ENCODE measurements around the gene RBM38.

RBM38 gene

DNA sequence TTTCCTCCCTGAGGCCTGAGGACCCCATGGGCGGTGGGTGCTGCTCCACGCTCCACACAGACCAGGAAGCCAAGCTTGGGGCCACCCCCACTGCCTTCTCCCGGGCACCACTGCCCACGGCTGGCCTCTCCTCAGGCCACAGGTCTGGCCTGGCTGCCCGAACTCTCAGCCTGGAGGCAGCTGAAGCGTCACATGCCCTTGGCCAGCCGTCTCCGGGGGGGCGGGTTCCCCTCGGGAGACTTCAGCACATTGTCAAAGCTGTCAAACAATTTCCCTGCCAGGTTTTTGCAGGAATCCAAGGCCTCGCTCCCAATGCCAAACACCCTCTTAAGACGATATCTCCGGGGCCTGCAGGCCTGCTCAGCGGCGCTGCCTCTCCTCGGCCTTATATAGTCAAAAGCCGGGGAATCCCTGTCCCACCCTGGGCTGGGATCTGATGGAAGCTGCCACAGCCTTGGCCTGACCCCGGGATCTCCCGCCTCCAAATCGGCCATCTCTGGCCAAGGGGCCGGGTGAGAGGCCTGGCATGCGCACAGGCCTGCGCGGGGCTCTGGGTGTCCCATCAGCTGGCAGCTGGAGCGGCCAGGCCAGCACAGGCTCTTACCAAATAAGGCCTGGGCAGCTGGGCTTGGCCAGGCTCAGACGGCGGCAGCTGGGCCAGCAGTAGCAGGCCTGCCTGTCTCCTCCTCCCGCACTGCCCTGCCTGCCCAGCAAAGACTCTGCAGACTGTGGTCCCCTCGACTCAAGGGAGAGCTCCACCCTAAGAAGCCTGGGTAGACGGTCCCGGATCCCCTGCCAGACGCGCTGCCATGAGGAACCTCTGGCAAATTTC is 49.7 kb downstream of the RBM38 start:
- WGBS: 79% methylated on average over 33 of the region's 33 CpGs
- Histone ChIP-seq H3K4ac (ENCODE audit: low read depth in 1 of 2, low read length in 2 of 2) (no peak overlapping the region), H2BK15ac (ENCODE audit: low read depth, poor library complexity, severe bottlenecking) (peak overlapping the region; percentile 20), H3K23ac (ENCODE audit: low read length in 2 of 2) (no peak overlapping the region), H3K9me3 (ENCODE audit: control insufficient read depth, low read length) (peaks cover 7% of the 10 kb centered on the region), H4K91ac (ENCODE audit: low read length) (no peak overlapping the region), H3K4me1 (ENCODE audit: control insufficient read depth, insufficient read depth, low read depth, low read length) (peaks cover 9% of the 10 kb centered on the region), H3K27me3 (ENCODE audit: control insufficient read depth in 1 of 2, insufficient read depth in 1 of 2, low read length in 2 of 2) (peaks cover 9 to 18% of the 10 kb centered on the region in 2 experiments), H2BK5ac (ENCODE audit: low read depth, low read length, poor library complexity, severe bottlenecking) (no peak overlapping the region), H3K14ac (ENCODE audit: low read length in 2 of 2) (no peak overlapping the region), H3K36me3 (ENCODE audit: control insufficient read depth in 1 of 2, insufficient read depth in 2 of 2, low read depth in 1 of 2, low read length in 2 of 2) (no peaks in the 10 kb centered on the region), H3K18ac (ENCODE audit: low read depth in 1 of 2, low read length in 2 of 2) (no peak overlapping the region), H2AK5ac (ENCODE audit: low read length, severe bottlenecking) (no peak overlapping the region), H3K4me3 (ENCODE audit: insufficient read depth in 1 of 2, low read depth in 1 of 2, low read length in 2 of 2) (no peak overlapping the region), H2BK120ac (ENCODE audit: low read depth, low read length) (no peak overlapping the region), H2AFZ (ENCODE audit: low read depth, low read length) (no peak overlapping the region), H3K4me2 (ENCODE audit: low read length, poor library complexity, severe bottlenecking) (no peak overlapping the region), H3K9ac (ENCODE audit: low read length) (peak overlapping the region; percentile 77), H3K79me1 (replicated peaks; ENCODE audit: low read length, poor library complexity, severe bottlenecking) (no peaks in the 10 kb centered on the region), H3K27ac (ENCODE audit: low read length, poor library complexity, severe bottlenecking) (no peak overlapping the region), H2BK12ac (ENCODE audit: low read length in 2 of 2) (no peak overlapping the region), H4K8ac (ENCODE audit: low read length) (no peak overlapping the region)
- no peak for DNase-seq

GRCh38 chr20:57441510-57442154 is 50.4 kb downstream of the RBM38 start:
- Histone ChIP-seq H3K79me1 (replicated peaks; ENCODE audit: low read length, poor library complexity, severe bottlenecking) (no peaks in the 10 kb centered on the region), H3K27me3 (ENCODE audit: control insufficient read depth in 1 of 2, insufficient read depth in 1 of 2, low read length in 2 of 2) (peaks cover 10 to 24% of the 10 kb centered on the region in 2 experiments), H3K9me3 (ENCODE audit: control insufficient read depth, low read length) (peaks cover 11% of the 10 kb centered on the region), H3K9ac (ENCODE audit: low read length) (peak overlapping the region; percentile 77), H3K4me2 (ENCODE audit: low read length, poor library complexity, severe bottlenecking) (no peak overlapping the region), H3K36me3 (ENCODE audit: control insufficient read depth in 1 of 2, insufficient read depth in 2 of 2, low read depth in 1 of 2, low read length in 2 of 2) (no peaks in the 10 kb centered on the region), H4K8ac (ENCODE audit: low read length) (no peak overlapping the region), H3K4me1 (ENCODE audit: control insufficient read depth, insufficient read depth, low read depth, low read length) (peaks cover 9% of the 10 kb centered on the region), H2BK5ac (ENCODE audit: low read depth, low read length, poor library complexity, severe bottlenecking) (no peak overlapping the region), H3K4me3 (ENCODE audit: insufficient read depth in 1 of 2, low read depth in 1 of 2, low read length in 2 of 2) (no peak overlapping the region), H3K23ac (ENCODE audit: low read length in 2 of 2) (no peak overlapping the region), H3K18ac (ENCODE audit: low read depth in 1 of 2, low read length in 2 of 2) (no peak overlapping the region), H3K27ac (ENCODE audit: low read length, poor library complexity, severe bottlenecking) (no peak overlapping the region), H2AK5ac (ENCODE audit: low read length, severe bottlenecking) (no peak overlapping the region), H3K14ac (ENCODE audit: low read length in 2 of 2) (no peak overlapping the region), H2BK15ac (ENCODE audit: low read depth, poor library complexity, severe bottlenecking) (peak overlapping the region; percentile 20), H2BK12ac (ENCODE audit: low read length in 2 of 2) (no peak overlapping the region), H3K4ac (ENCODE audit: low read depth in 1 of 2, low read length in 2 of 2) (no peak overlapping the region), H2BK120ac (ENCODE audit: low read depth, low read length) (no peak overlapping the region), H4K91ac (ENCODE audit: low read length) (no peak overlapping the region), H2AFZ (ENCODE audit: low read depth, low read length) (no peak overlapping the region)
- WGBS: 88% methylated on average over 14 of the region's 16 CpGs
- DNase-seq: no peak

- no peak overlapping the region for H3K14ac ChIP-seq (ENCODE audit: low read length in 2 of 2)
- 83% methylated on average over 17 of the region's 17 CpGs for WGBS
- H3K4me1 ChIP-seq (ENCODE audit: control insufficient read depth, insufficient read depth, low read depth, low read length): peaks cover 9% of the 10 kb centered on the region
- no peak overlapping the region for H2AFZ ChIP-seq (ENCODE audit: low read depth, low read length)
- no peak overlapping the region for H3K4ac ChIP-seq (ENCODE audit: low read depth in 1 of 2, low read length in 2 of 2)
- H2BK120ac ChIP-seq (ENCODE audit: low read depth, low read length): no peak overlapping the region
- H3K36me3 ChIP-seq (ENCODE audit: control insufficient read depth in 1 of 2, insufficient read depth in 2 of 2, low read depth in 1 of 2, low read length in 2 of 2): no peaks in the 10 kb centered on the region
- no peak overlapping the region for H2BK15ac ChIP-seq (ENCODE audit: low read depth, poor library complexity, severe bottlenecking)
- no peak overlapping the region for H2BK5ac ChIP-seq (ENCODE audit: low read depth, low read length, poor library complexity, severe bottlenecking)
- no peak overlapping the region for H4K91ac ChIP-seq (ENCODE audit: low read length)
- no peak overlapping the region for H3K9ac ChIP-seq (ENCODE audit: low read length)
- no peak overlapping the region for H4K8ac ChIP-seq (ENCODE audit: low read length)
- H3K23ac ChIP-seq (ENCODE audit: low read length in 2 of 2): no peak overlapping the region
- no peak overlapping the region for H3K27ac ChIP-seq (ENCODE audit: low read length, poor library complexity, severe bottlenecking)
- peaks cover 7% of the 10 kb centered on the region for H3K9me3 ChIP-seq (ENCODE audit: control insufficient read depth, low read length)
- H2BK12ac ChIP-seq (ENCODE audit: low read length in 2 of 2): no peak overlapping the region
- no peaks in the 10 kb centered on the region for H3K79me1 ChIP-seq (replicated peaks; ENCODE audit: low read length, poor library complexity, severe bottlenecking)
- H2AK5ac ChIP-seq (ENCODE audit: low read length, severe bottlenecking): no peak overlapping the region
- H3K4me3 ChIP-seq (ENCODE audit: insufficient read depth in 1 of 2, low read depth in 1 of 2, low read length in 2 of 2): no peak overlapping the region
- H3K18ac ChIP-seq (ENCODE audit: low read depth in 1 of 2, low read length in 2 of 2): no peak overlapping the region
- H3K27me3 ChIP-seq (ENCODE audit: control insufficient read depth in 1 of 2, insufficient read depth in 1 of 2, low read length in 2 of 2): peaks cover 10 to 30% of the 10 kb centered on the region in 2 experiments
- no peak overlapping the region for H3K4me2 ChIP-seq (ENCODE audit: low read length, poor library complexity, severe bottlenecking)
- DNase-seq: no peak
These were observed 51.1 kb downstream of the RBM38 start for GRCh38 chr20:57442158-57442887.

- H3K27me3 ChIP-seq (ENCODE audit: control insufficient read depth in 1 of 2, insufficient read depth in 1 of 2, low read length in 2 of 2): peaks cover 10 to 34% of the 10 kb centered on the region in 2 experiments
- H2BK15ac ChIP-seq (ENCODE audit: low read depth, poor library complexity, severe bottlenecking): no peak overlapping the region
- H3K4me1 ChIP-seq (ENCODE audit: control insufficient read depth, insufficient read depth, low read depth, low read length): peaks cover 9% of the 10 kb centered on the region
- no peak overlapping the region for H3K4me3 ChIP-seq (ENCODE audit: insufficient read depth in 1 of 2, low read depth in 1 of 2, low read length in 2 of 2)
- H3K27ac ChIP-seq (ENCODE audit: low read length, poor library complexity, severe bottlenecking): no peak overlapping the region
- DNase-seq: no peak
- no peak overlapping the region for H2AK5ac ChIP-seq (ENCODE audit: low read length, severe bottlenecking)
- no peak overlapping the region for H3K9ac ChIP-seq (ENCODE audit: low read length)
- no peak overlapping the region for H2BK12ac ChIP-seq (ENCODE audit: low read length in 2 of 2)
- no peak overlapping the region for H4K91ac ChIP-seq (ENCODE audit: low read length)
- H3K18ac ChIP-seq (ENCODE audit: low read depth in 1 of 2, low read length in 2 of 2): no peak overlapping the region
- peaks cover 7% of the 10 kb centered on the region for H3K9me3 ChIP-seq (ENCODE audit: control insufficient read depth, low read length)
- no peak overlapping the region for H4K8ac ChIP-seq (ENCODE audit: low read length)
- no peak overlapping the region for H2BK5ac ChIP-seq (ENCODE audit: low read depth, low read length, poor library complexity, severe bottlenecking)
- H3K4me2 ChIP-seq (ENCODE audit: low read length, poor library complexity, severe bottlenecking): no peak overlapping the region
- no peaks in the 10 kb centered on the region for H3K79me1 ChIP-seq (replicated peaks; ENCODE audit: low read length, poor library complexity, severe bottlenecking)
- no peak overlapping the region for H3K4ac ChIP-seq (ENCODE audit: low read depth in 1 of 2, low read length in 2 of 2)
- H3K36me3 ChIP-seq (ENCODE audit: control insufficient read depth in 1 of 2, insufficient read depth in 2 of 2, low read depth in 1 of 2, low read length in 2 of 2): no peaks in the 10 kb centered on the region
- no peak overlapping the region for H2AFZ ChIP-seq (ENCODE audit: low read depth, low read length)
- H2BK120ac ChIP-seq (ENCODE audit: low read depth, low read length): no peak overlapping the region
- H3K14ac ChIP-seq (ENCODE audit: low read length in 2 of 2): no peak overlapping the region
- 89% methylated on average over 9 of the region's 9 CpGs for WGBS
- no peak overlapping the region for H3K23ac ChIP-seq (ENCODE audit: low read length in 2 of 2)
These were observed 51.7 kb downstream of the RBM38 start for GRCh38 chr20:57442888-57443239.

Data from mesenchymal stem cell (in vitro differentiated cells and primary cell).